Astrocyte (in vitro differentiated cells and primary cell): ENCODE results near the gene AXL. TPM values are rescaled to one million over a fixed set of nuclear protein-coding genes. Genes with fewer than 3 reads are reported as not detected.

Source experiments
- DNase-seq: peaks from one replicate; pipeline ENCODE4 v3.0.0-alpha.2; 2010; ENCODE audit warnings: low read depth
- FAIRE-seq: peaks from 2 replicates; lab custom pipeline; 2011; peaks lifted over from hg19 to GRCh38; lab: Jason Lieb, UNC
- H2AFZ ChIP-seq: 2 replicates; pipeline ENCODE4 v1.6.0; 2012; ENCODE audit warnings: low read depth, low read length, inconsistent platforms
- H3K27ac ChIP-seq: 2 replicates; pipeline ENCODE4 v1.5.1; 2011; ENCODE audit warnings: low read depth, low read length, inconsistent platforms
- H3K27me3 ChIP-seq: 2 replicates; pipeline ENCODE4 v1.6.0; 2011; ENCODE audit warnings: low read length, inconsistent platforms; ENCODE audit not compliant: insufficient read depth
- H3K36me3 ChIP-seq: 2 replicates; pipeline ENCODE4 v1.5.1; 2011; ENCODE audit warnings: low read length, inconsistent platforms; ENCODE audit not compliant: insufficient read depth
- H3K4me1 ChIP-seq: 2 replicates; pipeline ENCODE4 v1.5.1; 2011; ENCODE audit warnings: low read length, inconsistent platforms; ENCODE audit not compliant: insufficient read depth
- H3K4me2 ChIP-seq: 2 replicates; pipeline ENCODE4 v1.6.0; 2012; ENCODE audit warnings: low read length, inconsistent platforms
- H3K4me3 ChIP-seq: 2 replicates; pipeline ENCODE4 v1.5.1; 2011; ENCODE audit warnings: low read depth, mild to moderate bottlenecking, low read length, inconsistent platforms; ENCODE audit not compliant: insufficient read depth
- H3K79me2 ChIP-seq: 2 replicates; pipeline ENCODE4 v1.6.0; 2012; ENCODE audit warnings: mild to moderate bottlenecking, low read length, inconsistent platforms; ENCODE audit not compliant: insufficient read depth
- H3K9ac ChIP-seq: 2 replicates; pipeline ENCODE4 v1.6.0; 2012; ENCODE audit warnings: mild to moderate bottlenecking, low read length, inconsistent platforms
- H3K9me3 ChIP-seq: 2 replicates; pipeline ENCODE4 v1.5.1; 2012; ENCODE audit warnings: low read depth, mild to moderate bottlenecking, low read length, inconsistent platforms; ENCODE audit not compliant: insufficient read depth
- H4K20me1 ChIP-seq: 2 replicates; pipeline ENCODE4 v1.6.0; 2012; ENCODE audit warnings: low read length, inconsistent platforms; ENCODE audit not compliant: insufficient read depth
- H3K27ac Mint-ChIP-seq: one replicate; pipeline ENCODE4 v1.8.0; 2021; ENCODE audit warnings: mild to moderate bottlenecking, mixed read lengths; ENCODE audit not compliant: unreplicated experiment
- H3K27me3 Mint-ChIP-seq: one replicate; pipeline ENCODE4 v1.8.0; 2021; ENCODE audit warnings: low read depth, mixed read lengths; ENCODE audit not compliant: unreplicated experiment
- H3K36me3 Mint-ChIP-seq: one replicate; pipeline ENCODE4 v1.8.0; 2021; ENCODE audit warnings: low read depth, mixed read lengths; ENCODE audit not compliant: unreplicated experiment
- H3K4me1 Mint-ChIP-seq: one replicate; pipeline ENCODE4 v1.8.0; 2021; ENCODE audit warnings: low read depth, mixed read lengths; ENCODE audit not compliant: unreplicated experiment
- H3K4me3 Mint-ChIP-seq: one replicate; pipeline ENCODE4 v1.8.0; 2021; ENCODE audit warnings: mild to moderate bottlenecking, moderate library complexity, mixed read lengths; ENCODE audit not compliant: unreplicated experiment
- H3K9me3 Mint-ChIP-seq: one replicate; pipeline ENCODE4 v1.8.0; 2021; ENCODE audit warnings: mild to moderate bottlenecking, mixed read lengths; ENCODE audit not compliant: unreplicated experiment
- CTCF ChIP-seq: IDR thresholded peaks from 2 replicates; pipeline ENCODE4 v1.5.1; 2011; ENCODE audit warnings: low read depth, mild to moderate bottlenecking, inconsistent platforms, low read length, moderate library complexity; ENCODE audit not compliant: insufficient read depth
- EZH2 ChIP-seq: IDR thresholded peaks from 2 replicates; pipeline ENCODE4 v1.6.1; 2012; ENCODE audit warnings: mild to moderate bottlenecking, low read length, inconsistent platforms; ENCODE audit not compliant: insufficient read depth
- total RNA-seq: library from RNA; stranded (reverse); gene quantifications from 2 replicates; pipeline ENCODE4 v1.2.1, GENCODE V29; 2021

Gene AXL
- total RNA-seq, 1 donor from 2014 or later: 156 TPM

DNA sequence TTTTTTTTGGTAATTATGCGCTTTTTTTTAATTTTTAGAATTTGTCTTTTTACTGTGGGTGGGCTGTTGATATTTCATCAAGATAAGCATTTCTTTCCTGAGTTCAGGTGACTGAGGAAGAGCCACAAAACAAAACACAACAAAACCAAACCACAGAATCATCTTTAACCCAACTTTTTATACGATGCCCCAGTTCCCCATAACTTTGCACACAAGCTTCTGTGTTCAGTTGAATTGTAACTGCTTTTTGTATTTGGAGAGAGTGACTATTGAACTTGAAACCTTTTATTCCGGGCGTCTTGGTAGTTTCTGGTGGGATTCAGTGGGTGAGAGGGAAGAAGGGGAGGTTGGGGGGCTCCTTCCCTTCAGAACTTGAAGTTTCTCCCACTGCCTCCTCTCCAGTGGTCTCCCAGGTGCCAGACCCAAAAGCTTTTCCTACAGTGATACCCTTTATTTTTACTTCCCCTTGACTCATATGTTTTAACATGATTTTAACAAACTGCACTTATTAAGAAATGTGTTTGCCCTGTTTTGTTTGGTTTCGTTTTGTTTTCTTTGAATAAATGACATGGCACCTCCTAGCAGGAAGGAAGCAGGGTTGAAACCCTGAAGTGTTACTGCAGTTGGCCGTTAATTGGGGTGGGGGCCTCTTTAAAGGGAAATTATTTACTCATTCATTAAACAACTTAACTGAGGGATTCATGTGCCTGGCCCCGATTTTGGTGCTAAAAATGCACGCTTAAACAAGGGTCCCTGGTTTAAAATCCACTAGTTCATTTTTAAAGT lies 88.3 kb downstream of the AXL start:
- no peak overlapping the region for H3K27ac ChIP-seq
- Mint-ChIP-seq H3K36me3 (peaks cover 15% of the 10 kb centered on the region), H3K27ac (peak overlapping the region; percentile 72), H3K4me1 (peaks cover 22% of the 10 kb centered on the region), H3K27me3 (no peaks in the 10 kb centered on the region), H3K9me3 (no peaks in the 10 kb centered on the region), H3K4me3 (no peak overlapping the region)
- peaks cover 48% of the 10 kb centered on the region for H4K20me1 ChIP-seq
- no peaks in the 10 kb centered on the region for H3K9me3 ChIP-seq
- H3K79me2 ChIP-seq: peaks cover 26% of the 10 kb centered on the region
- peaks cover 45% of the 10 kb centered on the region for H3K36me3 ChIP-seq
- DNase-seq: no peak
- H3K4me1 ChIP-seq: peaks cover 22% of the 10 kb centered on the region
- FAIRE-seq: no peak
- H3K27me3 ChIP-seq: no peaks in the 10 kb centered on the region
- H3K4me2 ChIP-seq: no peak overlapping the region
- TF ChIP-seq EZH2: no peak
- no peak for TF ChIP-seq CTCF
- no peak overlapping the region for H3K4me3 ChIP-seq
- H3K9ac ChIP-seq: peak overlapping the region; percentile 67
- H2AFZ ChIP-seq: no peak overlapping the region

GRCh38 chr19:41307954-41308449 lies 89.0 kb downstream of the AXL start:
- Histone ChIP-seq H3K4me1 (peaks cover 22% of the 10 kb centered on the region), H2AFZ (no peak overlapping the region), H4K20me1 (peaks cover 55% of the 10 kb centered on the region), H3K79me2 (peaks cover 33% of the 10 kb centered on the region), H3K27ac (peak overlapping the region; percentile 93), H3K4me3 (no peak overlapping the region), H3K27me3 (no peaks in the 10 kb centered on the region), H3K4me2 (no peak overlapping the region), H3K9me3 (no peaks in the 10 kb centered on the region), H3K36me3 (peaks cover 41% of the 10 kb centered on the region), H3K9ac (peak overlapping the region; percentile 67)
- DNase-seq (no peak), FAIRE-seq (no peak)
- H3K9me3 Mint-ChIP-seq: no peaks in the 10 kb centered on the region
- no peak overlapping the region for H3K4me3 Mint-ChIP-seq
- peaks cover 27% of the 10 kb centered on the region for H3K4me1 Mint-ChIP-seq
- no peaks in the 10 kb centered on the region for H3K27me3 Mint-ChIP-seq
- peak overlapping the region; percentile 100 for H3K27ac Mint-ChIP-seq
- TF ChIP-seq CTCF (no peak), EZH2 (no peak)
- H3K36me3 Mint-ChIP-seq: peaks cover 17% of the 10 kb centered on the region
